NB4 (cell line): ENCODE measurements around the gene TANC1.

ENCODE experiments used
- CTCF ChIP-seq: IDR thresholded peaks from one replicate; pipeline ENCODE4 v1.5.1; 2012; ENCODE audit warnings: low read depth, low read length
- POLR2A ChIP-seq: IDR thresholded peaks from 2 replicates; pipeline ENCODE4 v1.6.1; 2011; ENCODE audit warnings: mild to moderate bottlenecking; ENCODE audit not compliant: insufficient read length; ENCODE audit errors: extremely low read depth

GRCh38 chr2:159131267-159131913 lies 162.9 kb downstream of the TANC1 start:
- TF ChIP-seq CTCF (no peak), POLR2A (no peak)
